Measurements from ENCODE around the gene GRAMD1C.
"Not testable (repeated sequence)": the region's sequence is repeated elsewhere in the genome, so short reads cannot be mapped to it uniquely, and the experiment has no call there.

GRAMD1C gene

GRCh38 chr3:113834983-113835382 lies 3.6 kb upstream of the GRAMD1C start:
- Histone ChIP-seq H3K9ac (ENCODE audit: low read depth, low read length) (no peak overlapping the region), H3K4me1 (ENCODE audit: insufficient read depth, low read length) (peaks cover 9% of the 10 kb centered on the region), H3K36me3 (ENCODE audit: insufficient read depth, low read length) (no peaks in the 10 kb centered on the region), H3K9me3 (ENCODE audit: control insufficient read depth, insufficient read depth, low read length) (no peaks in the 10 kb centered on the region)

- Histone ChIP-seq H3K9ac (ENCODE audit: low read depth, low read length) (peak overlapping the region; percentile 86; the same call in 1 of the 2 replicates), H3K4me1 (ENCODE audit: insufficient read depth, low read length) (no peaks in the 10 kb centered on the region), H3K9me3 (ENCODE audit: control insufficient read depth, insufficient read depth, low read length) (no peaks in the 10 kb centered on the region), H3K36me3 (ENCODE audit: insufficient read depth, low read length) (no peaks in the 10 kb centered on the region)
These were observed 963 bp downstream of the GRAMD1C start for GRCh38 chr3:113839551-113839950.

GRCh38 chr3:113844622-113845222 lies 6.1 kb downstream of the GRAMD1C start:
- Histone ChIP-seq H3K9me3 (ENCODE audit: control insufficient read depth, insufficient read depth, low read length) (no peaks in the 10 kb centered on the region), H3K9ac (ENCODE audit: low read depth, low read length) (no peak overlapping the region), H3K36me3 (ENCODE audit: insufficient read depth, low read length) (no peaks in the 10 kb centered on the region), H3K4me1 (ENCODE audit: insufficient read depth, low read length) (no peaks in the 10 kb centered on the region)

GRCh38 chr3:113847247-113847646 lies 8.7 kb downstream of the GRAMD1C start:
- no peaks in the 10 kb centered on the region for H3K4me1 ChIP-seq (ENCODE audit: insufficient read depth, low read length)
- H3K9me3 ChIP-seq (ENCODE audit: control insufficient read depth, insufficient read depth, low read length) = no peaks in the 10 kb centered on the region
- no peak overlapping the region for H3K9ac ChIP-seq (ENCODE audit: low read depth, low read length)
- H3K36me3 ChIP-seq (ENCODE audit: insufficient read depth, low read length) = no peaks in the 10 kb centered on the region

GRCh38 chr3:113847664-113848461 lies 9.3 kb downstream of the GRAMD1C start:
- H3K9ac ChIP-seq (ENCODE audit: low read depth, low read length) = no peak overlapping the region

GRCh38 chr3:113849071-113849470 lies 10.5 kb downstream of the GRAMD1C start:
- H3K4me1 ChIP-seq (ENCODE audit: insufficient read depth, low read length); H3K9ac ChIP-seq (ENCODE audit: low read depth, low read length); H3K36me3 ChIP-seq (ENCODE audit: insufficient read depth, low read length); H3K9me3 ChIP-seq (ENCODE audit: control insufficient read depth, insufficient read depth, low read length): not testable (repeated sequence)

More at GRCh38 chr3:113847664-113848461, 9.3 kb downstream of the GRAMD1C start:
- H3K4me1 ChIP-seq (ENCODE audit: insufficient read depth, low read length) = no peaks in the 10 kb centered on the region
- no peaks in the 10 kb centered on the region for H3K36me3 ChIP-seq (ENCODE audit: insufficient read depth, low read length)
- H3K9me3 ChIP-seq (ENCODE audit: control insufficient read depth, insufficient read depth, low read length) = no peaks in the 10 kb centered on the region

GRCh38 chr3:113849841-113850240 lies 11.3 kb downstream of the GRAMD1C start:
- not testable (repeated sequence) for H3K4me1 ChIP-seq (ENCODE audit: insufficient read depth, low read length); H3K36me3 ChIP-seq (ENCODE audit: insufficient read depth, low read length); H3K9ac ChIP-seq (ENCODE audit: low read depth, low read length); H3K9me3 ChIP-seq (ENCODE audit: control insufficient read depth, insufficient read depth, low read length)

GRCh38 chr3:113850391-113850790 lies 11.8 kb downstream of the GRAMD1C start:
- not testable (repeated sequence) for H3K36me3 ChIP-seq (ENCODE audit: insufficient read depth, low read length); H3K4me1 ChIP-seq (ENCODE audit: insufficient read depth, low read length); H3K9ac ChIP-seq (ENCODE audit: low read depth, low read length); H3K9me3 ChIP-seq (ENCODE audit: control insufficient read depth, insufficient read depth, low read length)

- no peaks in the 10 kb centered on the region for H3K4me1 ChIP-seq (ENCODE audit: insufficient read depth, low read length)
- no peaks in the 10 kb centered on the region for H3K36me3 ChIP-seq (ENCODE audit: insufficient read depth, low read length)
- no peaks in the 10 kb centered on the region for H3K9me3 ChIP-seq (ENCODE audit: control insufficient read depth, insufficient read depth, low read length)
- H3K9ac ChIP-seq (ENCODE audit: low read depth, low read length) = no peak overlapping the region
These were observed 13.9 kb downstream of the GRAMD1C start for GRCh38 chr3:113852506-113852905.

GRCh38 chr3:113867506-113867905 lies 28.9 kb downstream of the GRAMD1C start:
- no peaks in the 10 kb centered on the region for H3K4me1 ChIP-seq (ENCODE audit: insufficient read depth, low read length)
- H3K36me3 ChIP-seq (ENCODE audit: insufficient read depth, low read length) = no peaks in the 10 kb centered on the region
- H3K9ac ChIP-seq (ENCODE audit: low read depth, low read length) = no peak overlapping the region
- H3K9me3 ChIP-seq (ENCODE audit: control insufficient read depth, insufficient read depth, low read length) = no peaks in the 10 kb centered on the region

- no peaks in the 10 kb centered on the region for H3K9me3 ChIP-seq (ENCODE audit: control insufficient read depth, insufficient read depth, low read length)
- H3K36me3 ChIP-seq (ENCODE audit: insufficient read depth, low read length) = no peaks in the 10 kb centered on the region
- no peak overlapping the region for H3K9ac ChIP-seq (ENCODE audit: low read depth, low read length)
- no peaks in the 10 kb centered on the region for H3K4me1 ChIP-seq (ENCODE audit: insufficient read depth, low read length)
These were observed 34.7 kb downstream of the GRAMD1C start for GRCh38 chr3:113873293-113873692.

- Histone ChIP-seq H3K36me3 (ENCODE audit: insufficient read depth, low read length) (no peaks in the 10 kb centered on the region), H3K9ac (ENCODE audit: low read depth, low read length) (no peak overlapping the region), H3K4me1 (ENCODE audit: insufficient read depth, low read length) (no peaks in the 10 kb centered on the region), H3K9me3 (ENCODE audit: control insufficient read depth, insufficient read depth, low read length) (no peaks in the 10 kb centered on the region)
These were observed 35.4 kb downstream of the GRAMD1C start for GRCh38 chr3:113873814-113874526.

GRCh38 chr3:113878403-113878802 lies 39.8 kb downstream of the GRAMD1C start:
- Histone ChIP-seq H3K36me3 (ENCODE audit: insufficient read depth, low read length) (no peaks in the 10 kb centered on the region), H3K9ac (ENCODE audit: low read depth, low read length) (no peak overlapping the region), H3K4me1 (ENCODE audit: insufficient read depth, low read length) (no peaks in the 10 kb centered on the region), H3K9me3 (ENCODE audit: control insufficient read depth, insufficient read depth, low read length) (no peaks in the 10 kb centered on the region)

GRCh38 chr3:113885050-113885449 lies 46.5 kb downstream of the GRAMD1C start:
- Histone ChIP-seq H3K9ac (ENCODE audit: low read depth, low read length) (no peak overlapping the region), H3K9me3 (ENCODE audit: control insufficient read depth, insufficient read depth, low read length) (0 out of 2 replicates have a peak, but pooled peaks cover 2% of the 10 kb centered on the region), H3K36me3 (ENCODE audit: insufficient read depth, low read length) (no peaks in the 10 kb centered on the region), H3K4me1 (ENCODE audit: insufficient read depth, low read length) (no peaks in the 10 kb centered on the region)
